ENCODE data around the gene APOL6. TPM values are rescaled to one million over a fixed set of nuclear protein-coding genes. Genes with fewer than 3 reads are reported as not detected.
A peak's percentile ranks its signal among the peaks of the same experiment; 100 is the strongest.

Gene APOL6
- total RNA-seq, 1 donor from 2014 or later, result not detected

DNA sequence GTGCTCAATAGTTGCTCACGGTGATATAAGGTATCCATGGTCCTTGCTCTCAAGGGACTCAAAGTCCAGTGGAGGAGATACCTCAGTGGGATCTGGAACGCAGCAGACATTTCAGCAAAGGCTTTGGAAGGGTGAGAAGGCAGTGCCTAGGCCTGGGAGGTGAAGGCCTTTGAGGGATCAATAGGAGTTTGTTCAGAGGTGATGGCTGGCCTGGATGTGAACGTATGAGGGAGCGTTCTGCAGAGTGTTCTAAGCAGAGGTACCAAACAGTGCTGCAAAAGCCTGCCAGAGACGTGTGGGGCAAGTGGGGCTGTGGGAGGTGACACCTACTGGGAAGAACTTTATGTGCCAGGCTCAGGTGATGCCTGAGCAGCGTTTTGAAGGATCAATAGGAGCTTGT is 23.7 kb upstream of the APOL6 start:
- TF ChIP-seq, protein P1, sequence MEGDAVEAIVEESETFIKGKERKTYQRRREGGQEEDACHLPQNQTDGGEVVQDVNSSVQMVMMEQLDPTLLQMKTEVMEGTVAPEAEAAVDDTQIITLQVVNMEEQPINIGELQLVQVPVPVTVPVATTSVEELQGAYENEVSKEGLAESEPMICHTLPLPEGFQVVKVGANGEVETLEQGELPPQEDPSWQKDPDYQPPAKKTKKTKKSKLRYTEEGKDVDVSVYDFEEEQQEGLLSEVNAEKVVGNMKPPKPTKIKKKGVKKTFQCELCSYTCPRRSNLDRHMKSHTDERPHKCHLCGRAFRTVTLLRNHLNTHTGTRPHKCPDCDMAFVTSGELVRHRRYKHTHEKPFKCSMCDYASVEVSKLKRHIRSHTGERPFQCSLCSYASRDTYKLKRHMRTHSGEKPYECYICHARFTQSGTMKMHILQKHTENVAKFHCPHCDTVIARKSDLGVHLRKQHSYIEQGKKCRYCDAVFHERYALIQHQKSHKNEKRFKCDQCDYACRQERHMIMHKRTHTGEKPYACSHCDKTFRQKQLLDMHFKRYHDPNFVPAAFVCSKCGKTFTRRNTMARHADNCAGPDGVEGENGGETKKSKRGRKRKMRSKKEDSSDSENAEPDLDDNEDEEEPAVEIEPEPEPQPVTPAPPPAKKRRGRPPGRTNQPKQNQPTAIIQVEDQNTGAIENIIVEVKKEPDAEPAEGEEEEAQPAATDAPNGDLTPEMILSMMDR (conservative IDR thresholded peaks at IDR 0.05), result no peak
- no peaks in the 10 kb centered on the region for H3K36me3 Mint-ChIP-seq (ENCODE audit: low read depth)
- H3K4me1 Mint-ChIP-seq, result peaks cover 24% of the 10 kb centered on the region
- H3K27ac Mint-ChIP-seq (ENCODE audit: unreplicated experiment), result no peak overlapping the region
- DNase-seq (ENCODE audit: low read depth, low spot score), result no peak
- H3K4me3 Mint-ChIP-seq, result no peak overlapping the region
- H3K9me3 Mint-ChIP-seq, result no peaks in the 10 kb centered on the region
- peaks cover 21% of the 10 kb centered on the region for H3K27me3 Mint-ChIP-seq (ENCODE audit: low read depth)

DNA sequence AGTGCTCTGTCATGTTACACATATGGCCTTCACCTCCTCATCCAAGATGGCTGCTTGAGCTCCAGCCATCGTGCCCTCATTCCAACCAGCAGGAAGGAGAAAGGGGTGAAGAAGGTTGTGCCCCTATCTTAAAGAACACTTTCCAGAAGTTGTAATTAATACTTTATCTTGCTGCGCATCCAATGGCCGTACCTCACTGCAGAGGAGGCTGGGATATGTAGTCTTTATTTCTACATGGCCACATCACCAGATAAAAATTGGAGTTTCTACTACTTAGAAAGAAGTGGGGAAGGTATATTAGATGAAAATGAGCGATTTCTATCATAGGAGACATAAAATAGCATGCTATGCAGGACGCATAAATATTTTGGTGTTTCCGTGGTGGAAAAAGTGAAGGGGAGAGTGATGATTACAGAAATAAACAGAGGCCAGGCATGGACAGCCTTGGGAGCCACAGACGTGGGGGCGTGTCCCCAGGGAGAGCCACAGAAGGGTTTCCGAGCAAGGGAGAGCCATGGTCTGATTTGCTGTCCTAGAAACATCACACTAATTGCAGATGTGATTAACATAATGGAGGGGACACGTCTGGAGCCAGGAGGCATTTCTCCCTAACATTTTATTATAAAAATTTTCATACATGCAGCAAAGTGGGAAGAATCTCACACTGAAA is 22.3 kb upstream of the APOL6 start:
- Mint-ChIP-seq H3K36me3 (ENCODE audit: low read depth) (no peaks in the 10 kb centered on the region), H3K27me3 (ENCODE audit: low read depth) (peaks cover 29% of the 10 kb centered on the region), H3K27ac (ENCODE audit: unreplicated experiment) (no peak overlapping the region), H3K4me3 (no peak overlapping the region), H3K4me1 (peaks cover 26% of the 10 kb centered on the region), H3K9me3 (no peaks in the 10 kb centered on the region)
- no peak for DNase-seq (ENCODE audit: low read depth, low spot score)
- TF ChIP-seq, protein P1 (conservative IDR thresholded peaks at IDR 0.05), result no peak

DNA sequence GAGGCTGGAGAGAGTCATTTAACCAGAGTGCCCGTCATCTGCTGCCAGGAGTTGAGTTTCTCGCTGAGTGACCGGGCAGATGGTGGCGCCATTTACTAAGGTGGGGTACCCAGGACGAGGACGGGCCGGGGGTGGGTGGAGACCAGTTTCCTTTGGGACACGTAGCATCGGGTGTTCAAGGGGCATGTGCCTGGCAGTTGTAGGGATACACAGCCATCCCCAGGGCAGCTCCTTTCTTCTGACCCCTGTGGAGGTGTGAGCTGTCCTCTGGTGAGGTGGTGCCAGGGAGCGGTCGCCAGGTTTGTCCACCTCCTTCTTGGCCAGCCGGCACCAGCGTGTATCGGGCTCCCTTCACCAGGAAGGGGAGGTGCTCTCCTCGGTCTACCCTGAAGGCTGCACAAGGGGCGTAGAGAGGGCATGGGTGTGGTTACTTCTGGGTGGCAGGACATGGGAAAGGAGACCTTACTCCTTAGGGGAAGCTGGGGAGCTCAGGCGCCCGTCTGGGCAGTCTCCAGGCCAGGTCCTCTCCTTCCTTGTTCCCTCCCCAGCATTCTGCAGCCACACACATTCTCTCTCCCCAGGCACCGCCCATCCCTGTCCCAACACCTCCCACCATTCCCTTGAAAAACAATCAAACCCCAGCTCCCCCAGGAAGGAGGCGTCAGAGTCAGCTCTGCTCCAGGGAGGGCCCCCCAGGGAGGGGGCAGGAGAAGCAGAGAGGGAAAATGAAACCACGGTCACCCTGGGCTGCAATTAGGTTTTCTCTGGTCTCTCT is 20.8 kb upstream of the APOL6 start:
- Mint-ChIP-seq H3K27ac (ENCODE audit: unreplicated experiment) (no peak overlapping the region), H3K4me3 (peak overlapping the region; percentile 47), H3K36me3 (ENCODE audit: low read depth) (no peaks in the 10 kb centered on the region), H3K9me3 (no peaks in the 10 kb centered on the region), H3K27me3 (ENCODE audit: low read depth) (peaks cover 32% of the 10 kb centered on the region), H3K4me1 (peaks cover 21% of the 10 kb centered on the region)
- TF ChIP-seq, protein P1 (conservative IDR thresholded peaks at IDR 0.05), result peak; percentile 49
- no peak for DNase-seq (ENCODE audit: low read depth, low spot score)

DNA sequence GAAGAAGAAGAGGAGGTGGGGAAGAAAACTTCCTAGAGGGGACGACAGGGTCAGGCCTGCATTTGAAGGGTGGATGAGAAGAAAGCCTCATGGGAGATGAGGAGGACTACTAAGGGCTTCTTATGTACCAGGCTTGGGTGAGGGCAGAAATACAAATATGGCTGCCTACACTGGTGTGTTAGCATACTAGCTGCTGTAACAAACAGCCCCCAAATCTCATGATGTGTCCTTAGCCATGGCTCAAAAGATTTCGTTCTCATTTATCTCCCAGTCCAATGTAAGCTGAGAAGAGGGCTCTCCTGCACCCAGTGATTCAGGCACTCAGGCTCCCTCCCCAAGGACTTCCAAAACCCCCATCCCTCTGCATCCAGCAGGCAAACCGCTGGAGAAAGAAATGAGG is 19.5 kb upstream of the APOL6 start:
- TF ChIP-seq, protein P1 (conservative IDR thresholded peaks at IDR 0.05), result no peak
- no peak overlapping the region for H3K4me3 Mint-ChIP-seq
- H3K4me1 Mint-ChIP-seq, result peaks cover 24% of the 10 kb centered on the region
- peaks cover 32% of the 10 kb centered on the region for H3K27me3 Mint-ChIP-seq (ENCODE audit: low read depth)
- no peaks in the 10 kb centered on the region for H3K36me3 Mint-ChIP-seq (ENCODE audit: low read depth)
- no peak for DNase-seq (ENCODE audit: low read depth, low spot score)
- H3K9me3 Mint-ChIP-seq, result no peaks in the 10 kb centered on the region
- no peak overlapping the region for H3K27ac Mint-ChIP-seq (ENCODE audit: unreplicated experiment)

DNA sequence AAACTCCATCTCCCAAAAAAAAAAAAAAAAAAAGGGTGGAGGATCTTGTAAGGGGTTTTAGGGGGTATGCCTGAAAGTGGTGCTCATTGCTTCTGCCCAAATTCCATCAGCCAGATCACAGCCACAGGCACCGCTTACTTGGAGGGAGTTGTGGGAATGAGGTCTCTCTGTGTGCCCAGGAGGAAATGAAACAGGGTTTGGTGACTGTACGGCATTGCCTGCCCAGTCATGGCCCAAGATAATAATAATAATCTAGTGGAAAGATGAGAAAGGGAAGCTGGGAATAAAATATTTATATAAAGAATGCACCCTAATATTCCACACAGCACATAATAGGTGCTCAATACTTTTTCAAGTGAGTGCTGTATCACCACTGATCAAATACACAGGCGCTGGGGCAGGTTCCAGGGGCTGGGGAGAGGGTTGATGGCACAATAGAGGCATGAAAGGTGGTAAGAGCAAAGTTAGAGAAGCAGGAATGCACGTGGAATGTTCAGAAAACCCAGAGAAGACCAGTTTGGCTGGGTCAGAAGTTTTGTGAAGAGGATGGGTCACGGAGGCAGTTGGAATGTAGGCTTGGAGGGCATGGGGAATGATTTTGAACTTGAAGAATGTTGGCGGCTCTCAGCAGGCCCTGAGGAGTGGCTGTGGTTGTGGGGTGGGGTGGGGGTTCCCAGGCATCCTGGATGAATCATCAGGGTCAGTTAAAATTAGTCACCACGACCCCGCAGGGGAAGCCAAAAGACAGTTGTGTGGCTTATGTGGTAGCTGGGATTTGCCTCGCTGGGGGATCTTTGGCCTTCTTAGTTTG is 18.6 kb upstream of the APOL6 start:
- DNase-seq (ENCODE audit: low read depth, low spot score), result no peak
- Mint-ChIP-seq H3K9me3 (no peaks in the 10 kb centered on the region), H3K27me3 (ENCODE audit: low read depth) (peaks cover 32% of the 10 kb centered on the region), H3K4me1 (peaks cover 30% of the 10 kb centered on the region), H3K27ac (ENCODE audit: unreplicated experiment) (peak overlapping the region; percentile 73), H3K36me3 (ENCODE audit: low read depth) (no peaks in the 10 kb centered on the region), H3K4me3 (no peak overlapping the region)
- TF ChIP-seq, protein P1 (conservative IDR thresholded peaks at IDR 0.05), result no peak
